ENCODE data around the gene PAK4. TPM values are rescaled to one million over a fixed set of nuclear protein-coding genes. Genes with fewer than 3 reads are reported as not detected.

The PAK4 gene
- total and polyA plus RNA-seq, 9 of the 15 experiments (the other 6 are each of a cell fraction or from before 2014, with no cell fraction given) = 0.21 to 33.5 (median 5.8) TPM

- Histone ChIP-seq H3K36me3 (ENCODE audit: control insufficient read depth, insufficient read depth, low read length) (no peaks in the 10 kb centered on the region), H4K20me1 (replicated peaks; ENCODE audit: control insufficient read depth, insufficient read depth, low read length) (0 out of 2 replicates have a peak, but pooled peaks cover 11% of the 10 kb centered on the region), H3K4me3 (no peak overlapping the region), H2AFZ (ENCODE audit: low read depth, low read length) (no peak overlapping the region), H3K4me2 (ENCODE audit: insufficient read depth, low read length) (no peak overlapping the region), H3K27me3 (ENCODE audit: control insufficient read depth in 2 of 2, insufficient read depth in 2 of 2, low read length in 2 of 2) (peaks cover 34 to 62% of the 10 kb centered on the region in 2 experiments), H3K27ac (ENCODE audit: extremely low read depth, low read depth, low read length) (no peak overlapping the region), H3K9me3 (replicated peaks; ENCODE audit: control insufficient read depth, insufficient read depth, low read depth, low read length) (no peaks in the 10 kb centered on the region), H3K4me1 (replicated peaks in 1 of 2; ENCODE audit: control insufficient read depth in 2 of 2, insufficient read depth in 2 of 2, low read length in 2 of 2) (peaks cover 0 to 8% of the 10 kb centered on the region in 2 experiments; a peak in 2 of 5 replicates), H3K9me1 (ENCODE audit: control insufficient read depth, insufficient read depth, low read length) (no peaks in the 10 kb centered on the region), H3K79me2 (ENCODE audit: control insufficient read depth, insufficient read depth, low read length) (no peaks in the 10 kb centered on the region), H3K9ac (ENCODE audit: insufficient read depth in 1 of 2, low read depth in 2 of 2, low read length in 2 of 2) (no peak overlapping the region)
- ChIA-PET CTCF (ENCODE audit: low intra/inter-chr PET ratio) (no interaction called here), POLR2A (no interaction called here)
- no TSS peak for BruUV-seq (replicated peaks)
- 7% methylated on average over 3 of the region's 4 CpGs for WGBS (ENCODE audit: insufficient coverage, low coverage, missing lambda C conversion rate)
- no peak for ATAC-seq
- in situ Hi-C loops (cut with MboI) (no loop called here), intact Hi-C loops (cut with micrococcal nuclease) (no loop called here)
- FAIRE-seq = no peak
- DNase-seq (ENCODE audit: extremely low read depth in 1 of 4, low spot score in 3 of 4) = no peak
- no peak for TF ChIP-seq GTF2A2 (tag; IDR thresholded peaks at IDR 0.05)
- no peak for TF ChIP-seq HLTF (IDR thresholded peaks at IDR 0.05)
- no peak for TF ChIP-seq ZNF592 (IDR thresholded peaks at IDR 0.05)
- TF ChIP-seq DPF2 (IDR thresholded peaks at IDR 0.05) = no peak
- no peak for TF ChIP-seq NFYB (IDR thresholded peaks at IDR 0.05; ENCODE audit: extremely low read depth, insufficient read length)
- TF ChIP-seq TFE3 (CRISPR knock-in tag; IDR thresholded peaks at IDR 0.05) = no peak
- no peak for TF ChIP-seq ZNF431 (CRISPR knock-in tag; IDR thresholded peaks at IDR 0.05)
- no peak for TF ChIP-seq KLF6 (CRISPR knock-in tag; IDR thresholded peaks at IDR 0.05; ENCODE audit: borderline replicate concordance)
- TF ChIP-seq MAFF (IDR thresholded peaks at IDR 0.05; ENCODE audit: low read length) = no peak
- no peak for TF ChIP-seq ID3 (CRISPR knock-in tag; IDR thresholded peaks at IDR 0.05)
- TF ChIP-seq ID3 (tag; IDR thresholded peaks at IDR 0.05) = no peak
- no peak for TF ChIP-seq ZKSCAN3 (CRISPR knock-in tag; IDR thresholded peaks at IDR 0.05)
- no peak for TF ChIP-seq SRSF7 (optimal IDR thresholded peaks at IDR 0.05; ENCODE audit: low read depth, low read length)
- no peak for TF ChIP-seq NCOA4 (IDR thresholded peaks at IDR 0.05; ENCODE audit: partially characterized antibody)
- TF ChIP-seq CBFA2T3 (IDR thresholded peaks at IDR 0.05) = no peak
- TF ChIP-seq GABPB2 (CRISPR knock-in tag; conservative IDR thresholded peaks at IDR 0.05) = no peak
- TF ChIP-seq ZHX1 (conservative IDR thresholded peaks at IDR 0.05; ENCODE audit: low read length) = no peak
Measured at GRCh38 chr19:39086386-39086785, 39.2 kb upstream of the PAK4 start.
